Mucosa of stomach (tissue), 1 donor: ENCODE measurements around the gene DOHH.

Experiments used
- H3K27me3 ChIP-seq: one replicate; pipeline ENCODE4 v1.7.0; 2013; ENCODE audit warnings: mild to moderate bottlenecking, low read length; ENCODE audit not compliant: control insufficient read depth, insufficient read depth
- H3K36me3 ChIP-seq: one replicate; pipeline ENCODE4 v1.7.0; 2013; ENCODE audit warnings: low read length; ENCODE audit not compliant: control insufficient read depth, insufficient read depth
- H3K4me1 ChIP-seq: one replicate; pipeline ENCODE4 v1.7.0; 2013; ENCODE audit warnings: mild to moderate bottlenecking, low read length; ENCODE audit not compliant: control insufficient read depth, insufficient read depth
- H3K4me3 ChIP-seq: one replicate; pipeline ENCODE4 v1.7.0; 2013; ENCODE audit warnings: low read length
- H3K9ac ChIP-seq: one replicate; pipeline ENCODE4 v1.7.0; 2013; ENCODE audit warnings: mild to moderate bottlenecking, low read length, moderate library complexity
- H3K9me3 ChIP-seq: one replicate; pipeline ENCODE4 v1.7.0; 2013; ENCODE audit warnings: mild to moderate bottlenecking, low read length, moderate library complexity; ENCODE audit not compliant: control insufficient read depth
- donor health status: Pancreatic carcinoma.

The DOHH gene

GRCh38 chr19:3500429-3501101 is at the start of gene DOHH:
DOHH (minus strand) TSS chr19:3500674; CDS start chr19:3496814, 3,860 bp downstream.
- peak within 1 kb of the TSS; percentile 80 for H3K9ac ChIP-seq
- peaks cover 5% of the 10 kb centered on the region for H3K4me1 ChIP-seq
- H3K4me3 ChIP-seq, result peak within 1 kb of the TSS; percentile 65
- no peaks in the 10 kb centered on the region for H3K36me3 ChIP-seq
- no peaks in the 10 kb centered on the region for H3K27me3 ChIP-seq
- no peaks in the 10 kb centered on the region for H3K9me3 ChIP-seq

GRCh38 chr19:3549816-3550215 is 49.3 kb upstream of the DOHH start:
- Histone ChIP-seq H3K36me3 (no peaks in the 10 kb centered on the region), H3K4me3 (no peak overlapping the region), H3K27me3 (no peaks in the 10 kb centered on the region), H3K9ac (no peak overlapping the region), H3K4me1 (no peaks in the 10 kb centered on the region), H3K9me3 (no peaks in the 10 kb centered on the region)

- Histone ChIP-seq H3K27me3 (no peaks in the 10 kb centered on the region), H3K4me3 (no peak overlapping the region), H3K4me1 (no peaks in the 10 kb centered on the region), H3K9me3 (no peaks in the 10 kb centered on the region), H3K9ac (no peak overlapping the region), H3K36me3 (no peaks in the 10 kb centered on the region)
These were observed 48.1 kb upstream of the DOHH start for GRCh38 chr19:3548606-3549005.

- H3K36me3 ChIP-seq, result no peaks in the 10 kb centered on the region
- no peak overlapping the region for H3K4me3 ChIP-seq
- H3K9ac ChIP-seq, result no peak overlapping the region
- no peaks in the 10 kb centered on the region for H3K9me3 ChIP-seq
- no peaks in the 10 kb centered on the region for H3K27me3 ChIP-seq
- no peaks in the 10 kb centered on the region for H3K4me1 ChIP-seq
These were observed 47.4 kb upstream of the DOHH start for GRCh38 chr19:3547767-3548282.

GRCh38 chr19:3547301-3547731 is 46.8 kb upstream of the DOHH start:
- Histone ChIP-seq H3K27me3 (no peaks in the 10 kb centered on the region), H3K9ac (no peak overlapping the region), H3K36me3 (no peaks in the 10 kb centered on the region), H3K9me3 (no peaks in the 10 kb centered on the region), H3K4me1 (no peaks in the 10 kb centered on the region), H3K4me3 (no peak overlapping the region)

GRCh38 chr19:3546119-3546518 is 45.6 kb upstream of the DOHH start:
- Histone ChIP-seq H3K4me3 (no peak overlapping the region), H3K4me1 (no peaks in the 10 kb centered on the region), H3K36me3 (no peaks in the 10 kb centered on the region), H3K9ac (no peak overlapping the region), H3K9me3 (no peaks in the 10 kb centered on the region), H3K27me3 (no peaks in the 10 kb centered on the region)

- Histone ChIP-seq H3K9ac (no peak overlapping the region), H3K4me3 (no peak overlapping the region), H3K4me1 (no peaks in the 10 kb centered on the region), H3K36me3 (no peaks in the 10 kb centered on the region), H3K9me3 (no peaks in the 10 kb centered on the region), H3K27me3 (no peaks in the 10 kb centered on the region)
These were observed 45.2 kb upstream of the DOHH start for GRCh38 chr19:3545669-3546034.

- no peaks in the 10 kb centered on the region for H3K36me3 ChIP-seq
- no peaks in the 10 kb centered on the region for H3K4me1 ChIP-seq
- no peaks in the 10 kb centered on the region for H3K27me3 ChIP-seq
- H3K9ac ChIP-seq, result no peak overlapping the region
- H3K9me3 ChIP-seq, result no peaks in the 10 kb centered on the region
- no peak overlapping the region for H3K4me3 ChIP-seq
These were observed 44.5 kb upstream of the DOHH start for GRCh38 chr19:3544742-3545668.

GRCh38 chr19:3544058-3544376 is 43.5 kb upstream of the DOHH start:
- H3K9me3 ChIP-seq, result no peaks in the 10 kb centered on the region
- H3K9ac ChIP-seq, result no peak overlapping the region
- H3K36me3 ChIP-seq, result no peaks in the 10 kb centered on the region
- H3K4me3 ChIP-seq, result no peak overlapping the region
- H3K27me3 ChIP-seq, result no peaks in the 10 kb centered on the region
- H3K4me1 ChIP-seq, result no peaks in the 10 kb centered on the region

- H3K9me3 ChIP-seq, result no peaks in the 10 kb centered on the region
- H3K9ac ChIP-seq, result no peak overlapping the region
- no peaks in the 10 kb centered on the region for H3K36me3 ChIP-seq
- no peak overlapping the region for H3K4me3 ChIP-seq
- no peaks in the 10 kb centered on the region for H3K27me3 ChIP-seq
- H3K4me1 ChIP-seq, result no peaks in the 10 kb centered on the region
These were observed 42.9 kb upstream of the DOHH start for GRCh38 chr19:3543150-3544057.

GRCh38 chr19:3539756-3540118 is 39.3 kb upstream of the DOHH start:
- Histone ChIP-seq H3K27me3 (no peaks in the 10 kb centered on the region), H3K9me3 (no peaks in the 10 kb centered on the region), H3K9ac (no peak overlapping the region), H3K4me1 (no peaks in the 10 kb centered on the region), H3K4me3 (no peak overlapping the region), H3K36me3 (peaks cover 7% of the 10 kb centered on the region)
